PC-9 (cell line): Measurements from ENCODE around the gene SP6.

Experiments used
- CTCF ChIP-seq: fragments of 200-600 bp; sonication (generic); conservative IDR thresholded peaks from 2 replicates; pipeline ENCODE4 v1.6.1; 2017; ENCODE audit warnings: mixed run types, antibody characterized with exemption, mild to moderate bottlenecking, moderate library complexity
- EZH2 ChIP-seq: fragments of 200-600 bp; sonication (generic); IDR thresholded peaks from 2 replicates; pipeline ENCODE4 v1.8.0; 2017; ENCODE audit warnings: antibody characterized with exemption, low read depth

- TF ChIP-seq CTCF: no peak
- TF ChIP-seq EZH2: no peak
Measured at GRCh38 chr17:47882247-47882646, 31.3 kb upstream of the SP6 start.
